AG04450 (cell line): Measurements from ENCODE around the gene SLC13A5. TPM values are rescaled to one million over a fixed set of nuclear protein-coding genes. Genes with fewer than 3 reads are reported as not detected.

Experiments
- CTCF ChIA-PET: fragments of 300-600, 350-600 bp; formaldehyde crosslinking; extraction: SDS; loops from one replicate; lab custom pipeline; 2022; ENCODE audit warnings: antibody characterized with exemption, inconsistent platforms; lab: Charles Lee
- POLR2A ChIA-PET: fragments of 350-600 bp; formaldehyde crosslinking; extraction: SDS; loops from one replicate; lab custom pipeline; 2021; ENCODE audit warnings: antibody characterized with exemption, inconsistent platforms; lab: Yijun Ruan, JAX
- DNase-seq: peaks from one replicate; pipeline ENCODE4 v3.0.0-alpha.2; 2011; ENCODE audit warnings: low read depth, low spot score
- H3K27ac ChIP-seq: one replicate; pipeline ENCODE4 v1.5.1; 2012; ENCODE audit warnings: low read depth, low read length, control low read depth
- H3K27me3 ChIP-seq: one replicate; pipeline ENCODE4 v1.6.0; 2012; ENCODE audit warnings: low read length; ENCODE audit not compliant: control insufficient read depth, insufficient read depth
- H3K4me3 ChIP-seq: 2 replicates; pipeline ENCODE4 v1.5.1; 2011; ENCODE audit warnings: mild to moderate bottlenecking, low read depth, low read length, control low read depth
- H3K9me3 ChIP-seq: 2 replicates; pipeline ENCODE4 v1.5.1; 2012; ENCODE audit warnings: low read length; ENCODE audit not compliant: control insufficient read depth, insufficient read depth
- polyA plus RNA-seq: library from polyadenylated mRNA; depleted of rRNA; stranded (reverse); fragments of >200 nt; gene quantifications from 2 replicates; pipeline ENCODE4 v1.2.3, GENCODE V29; 2011
- TF ChIP-seq, protein P1 (sequence below): IDR thresholded peaks from 2 replicates; pipeline ENCODE4 v1.5.1; 2011; ENCODE audit warnings: low read depth, low read length, control low read depth, inconsistent platforms

SLC13A5 gene
- polyA plus RNA-seq, 1 experiment = not detected

DNA sequence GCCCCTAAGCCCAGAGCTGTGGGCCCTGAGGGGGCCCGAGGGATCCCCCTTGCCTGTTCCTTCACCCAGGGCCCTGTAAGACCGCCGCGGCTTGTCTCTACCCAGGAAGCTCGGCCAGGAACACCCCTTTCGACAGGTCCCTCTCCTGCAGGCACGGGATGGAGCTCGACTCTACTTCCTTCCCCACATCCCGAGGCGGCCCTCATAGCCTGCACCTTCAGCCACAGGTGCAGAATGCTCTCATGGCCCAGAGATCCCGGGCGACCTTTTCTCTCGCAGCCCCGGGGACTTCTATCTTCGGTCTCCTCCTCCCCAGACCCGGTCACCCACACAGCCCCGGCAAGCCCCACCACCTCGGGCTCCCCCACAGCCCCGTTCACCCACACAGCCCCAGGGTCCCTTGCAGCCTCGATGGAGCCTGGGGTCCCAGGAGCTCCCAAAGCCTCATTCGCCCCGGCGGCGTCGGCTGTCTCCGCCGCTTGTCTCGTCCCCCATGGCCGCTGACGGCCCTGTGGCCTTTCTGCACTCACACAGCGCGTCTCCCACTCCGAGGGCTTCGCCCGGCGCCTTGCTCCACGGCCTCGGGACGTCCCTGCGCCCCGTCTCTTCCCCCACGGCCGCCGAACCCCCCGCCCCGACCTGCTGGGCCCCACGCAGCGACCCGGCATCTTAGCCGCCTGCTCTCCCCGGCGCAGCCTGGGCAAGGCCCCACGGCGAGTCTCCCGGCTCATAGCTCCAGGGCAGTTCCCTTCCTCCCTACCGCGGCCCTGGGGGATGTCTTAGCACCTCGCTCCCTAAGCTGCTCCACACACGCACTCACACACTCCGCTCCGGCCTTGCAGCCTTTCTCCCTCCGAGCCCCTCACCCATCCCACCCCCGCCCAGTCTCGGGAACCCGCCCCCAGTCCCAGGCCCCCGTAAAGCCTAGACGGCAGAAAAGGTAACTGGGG is 73.3 kb downstream of the SLC13A5 start:
- peak overlapping the region; percentile 65 for H3K27ac ChIP-seq
- no peaks in the 10 kb centered on the region; the same call in 1 of the 2 replicates for H3K9me3 ChIP-seq
- POLR2A ChIA-PET = interaction anchor here (1.3 kb wide), 2 partner anchors 168 to 196 kb away, joined by 4 read pairs; partner anchors contain the start of gene PIMREG
- no peak for DNase-seq
- CTCF ChIA-PET = interaction anchor here (0.7 kb wide), 1 partner anchor 43 kb away, joined by 3 read pairs; no protein-coding TSS in a partner anchor
- H3K27me3 ChIP-seq = no peaks in the 10 kb centered on the region
- H3K4me3 ChIP-seq = peak overlapping the region; percentile 90
- TF ChIP-seq, protein P1, sequence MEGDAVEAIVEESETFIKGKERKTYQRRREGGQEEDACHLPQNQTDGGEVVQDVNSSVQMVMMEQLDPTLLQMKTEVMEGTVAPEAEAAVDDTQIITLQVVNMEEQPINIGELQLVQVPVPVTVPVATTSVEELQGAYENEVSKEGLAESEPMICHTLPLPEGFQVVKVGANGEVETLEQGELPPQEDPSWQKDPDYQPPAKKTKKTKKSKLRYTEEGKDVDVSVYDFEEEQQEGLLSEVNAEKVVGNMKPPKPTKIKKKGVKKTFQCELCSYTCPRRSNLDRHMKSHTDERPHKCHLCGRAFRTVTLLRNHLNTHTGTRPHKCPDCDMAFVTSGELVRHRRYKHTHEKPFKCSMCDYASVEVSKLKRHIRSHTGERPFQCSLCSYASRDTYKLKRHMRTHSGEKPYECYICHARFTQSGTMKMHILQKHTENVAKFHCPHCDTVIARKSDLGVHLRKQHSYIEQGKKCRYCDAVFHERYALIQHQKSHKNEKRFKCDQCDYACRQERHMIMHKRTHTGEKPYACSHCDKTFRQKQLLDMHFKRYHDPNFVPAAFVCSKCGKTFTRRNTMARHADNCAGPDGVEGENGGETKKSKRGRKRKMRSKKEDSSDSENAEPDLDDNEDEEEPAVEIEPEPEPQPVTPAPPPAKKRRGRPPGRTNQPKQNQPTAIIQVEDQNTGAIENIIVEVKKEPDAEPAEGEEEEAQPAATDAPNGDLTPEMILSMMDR = no peak

DNA sequence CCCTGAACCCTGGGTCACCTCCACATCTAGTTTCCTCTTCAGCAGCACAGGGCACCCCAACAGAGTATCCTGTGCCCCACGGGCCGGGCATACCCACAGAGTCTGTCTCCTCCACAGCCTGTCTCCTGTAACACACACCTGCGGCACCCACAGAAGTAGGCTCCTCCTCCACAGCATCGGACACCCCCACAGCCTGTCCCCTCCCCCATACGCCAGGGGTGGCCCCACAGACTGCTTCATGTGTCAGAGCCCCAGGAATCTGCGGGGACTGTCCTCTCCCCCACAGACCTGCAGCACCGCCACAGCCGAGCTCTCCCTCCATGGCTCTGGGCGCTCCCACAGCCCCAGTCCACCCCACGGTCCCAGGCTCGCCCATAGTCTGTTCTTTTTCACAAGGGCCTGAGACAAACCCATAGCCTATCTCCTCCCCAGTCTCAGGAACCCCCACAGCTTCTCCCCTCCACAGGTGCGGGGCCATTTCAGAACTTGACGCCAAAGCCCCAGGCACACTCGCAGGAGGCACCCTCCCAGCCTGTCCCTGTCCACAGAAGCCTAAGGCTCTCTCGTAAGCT is 74.1 kb downstream of the SLC13A5 start:
- Histone ChIP-seq H3K4me3 (peak overlapping the region; percentile 90), H3K27ac (no peak overlapping the region), H3K9me3 (no peaks in the 10 kb centered on the region; the same call in 1 of the 2 replicates), H3K27me3 (no peaks in the 10 kb centered on the region)
- ChIA-PET CTCF (no interaction called here), POLR2A (interaction anchor here (1.3 kb wide), 1 partner anchor 168 kb away, joined by 4 read pairs; no protein-coding TSS in a partner anchor)
- DNase-seq = no peak
- TF ChIP-seq, protein P1 = no peak

GRCh38 chr17:6638046-6638908 is 74.9 kb downstream of the SLC13A5 start:
- Histone ChIP-seq H3K27ac (no peak overlapping the region), H3K4me3 (peak overlapping the region; percentile 90), H3K27me3 (no peaks in the 10 kb centered on the region), H3K9me3 (no peaks in the 10 kb centered on the region; the same call in 1 of the 2 replicates)
- CTCF ChIA-PET = interaction anchor here (1.5 kb wide), 1 partner anchor 166 kb away, joined by 4 read pairs; no protein-coding TSS in a partner anchor
- no peak for DNase-seq
- POLR2A ChIA-PET = no interaction called here
- TF ChIP-seq, protein P1 = no peak

GRCh38 chr17:6637458-6637840 is 75.7 kb downstream of the SLC13A5 start:
- no peak for DNase-seq
- H3K9me3 ChIP-seq = no peaks in the 10 kb centered on the region; the same call in 1 of the 2 replicates
- H3K4me3 ChIP-seq = no peak overlapping the region
- H3K27ac ChIP-seq = no peak overlapping the region
- no peaks in the 10 kb centered on the region for H3K27me3 ChIP-seq
- CTCF ChIA-PET = interaction anchor here (1.5 kb wide), 1 partner anchor 165 kb away, joined by 4 read pairs; no protein-coding TSS in a partner anchor
- TF ChIP-seq, protein P1 = no peak
- POLR2A ChIA-PET = no interaction called here
